HG03442 (cell line): ENCODE results near the gene DOCK2.
"Not testable (repeated sequence)": the region's sequence is repeated elsewhere in the genome, so short reads cannot be mapped to it uniquely, and the experiment has no call there.

Source experiments
- ATAC-seq: cut with Tn5 transposase; IDR thresholded peaks from one replicate; pipeline ENCODE4 v1.9.1; 2021; ENCODE audit warnings: mild to moderate bottlenecking, moderate library complexity; ENCODE audit not compliant: unreplicated experiment

DOCK2 gene

DNA sequence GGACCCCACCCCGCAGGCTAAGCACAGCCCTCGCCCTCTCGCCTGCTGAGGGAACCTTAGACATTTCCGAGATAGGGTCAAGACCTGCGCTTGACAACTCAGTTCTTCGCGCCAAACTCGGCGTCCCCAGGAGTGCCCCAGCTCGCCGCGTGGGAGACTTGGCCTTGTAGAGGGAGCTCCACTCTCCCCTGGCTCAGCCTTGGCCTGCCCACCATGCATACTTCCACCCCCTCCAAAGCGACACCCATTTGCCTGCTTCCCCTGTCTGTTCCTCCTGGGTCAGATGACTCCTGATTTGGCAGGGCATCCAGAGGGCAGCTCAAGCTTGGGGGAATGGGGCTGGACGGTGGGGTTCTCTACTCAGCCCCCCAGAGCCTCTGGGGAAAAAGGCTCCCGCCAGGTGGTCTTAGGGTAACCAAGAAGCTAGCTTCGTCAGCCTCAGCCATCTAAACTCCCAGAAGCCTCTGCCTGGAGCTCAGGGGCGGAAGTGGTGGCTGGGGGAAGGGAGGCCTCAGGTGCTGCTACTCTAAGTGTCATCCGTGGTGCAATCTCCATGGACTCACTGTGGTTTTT, 560 bp downstream of the DOCK2 start:
- peak; percentile 58 for ATAC-seq

DNA sequence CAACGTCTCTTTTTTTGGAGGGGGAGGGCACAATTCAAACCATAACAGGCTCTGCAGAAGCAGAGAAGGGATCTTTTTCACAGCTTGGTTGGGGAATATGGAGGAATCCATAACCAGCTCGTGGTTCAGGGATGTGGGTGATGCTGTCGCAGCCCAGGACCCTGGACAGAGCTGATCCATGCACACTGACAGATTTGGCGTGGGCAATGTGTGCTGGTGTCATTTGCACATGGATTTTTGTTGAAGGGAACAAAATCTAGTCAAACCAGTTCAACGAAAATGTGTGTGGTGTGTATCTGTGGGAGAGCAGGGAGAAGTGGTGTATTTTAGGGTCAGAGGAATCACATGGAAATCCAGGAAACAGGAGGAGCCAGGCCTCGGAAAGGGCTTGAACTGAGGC, 4.2 kb downstream of the DOCK2 start:
- no peak for ATAC-seq

DNA sequence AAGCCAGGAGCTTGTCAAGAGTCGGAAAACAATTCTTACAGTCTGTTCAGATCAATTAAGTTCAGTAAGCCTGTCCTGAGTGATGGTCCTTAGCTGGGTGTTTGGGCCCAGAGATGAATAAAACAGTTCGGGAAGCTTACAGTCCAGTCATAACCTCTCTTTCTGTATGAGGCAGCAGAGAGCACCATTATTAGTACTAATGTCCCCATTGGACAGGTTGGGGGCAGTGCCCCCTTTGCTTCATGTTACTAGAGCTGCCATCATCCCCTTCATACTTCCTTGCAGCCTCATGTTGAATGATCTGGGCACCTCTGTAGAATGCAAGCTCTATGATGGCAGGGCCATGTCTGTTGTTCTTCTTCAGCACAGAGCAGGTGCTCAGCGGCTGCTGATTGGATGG, 9.8 kb downstream of the DOCK2 start:
- ATAC-seq: peak; percentile 34

DNA sequence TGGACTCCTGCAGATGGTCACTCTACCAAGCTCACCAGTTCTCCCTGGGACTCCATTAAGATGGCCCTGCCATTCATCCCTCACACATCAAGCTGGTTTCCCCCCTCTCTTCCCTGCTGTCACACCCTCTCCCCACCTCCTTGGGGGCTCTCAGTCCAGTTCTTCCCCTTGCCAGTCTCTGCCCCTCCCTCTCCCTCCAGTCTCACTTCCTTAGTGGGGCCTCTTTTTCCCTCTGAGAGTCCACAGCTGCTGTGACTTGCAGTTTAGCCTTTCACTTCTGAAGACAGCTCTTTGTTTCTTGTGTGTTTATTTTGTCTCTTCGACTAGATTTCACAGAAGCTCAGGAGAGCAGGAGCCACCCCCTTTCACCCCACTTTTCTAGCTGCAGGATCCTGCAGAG, 10.5 kb downstream of the DOCK2 start:
- peak; percentile 34 for ATAC-seq

DNA sequence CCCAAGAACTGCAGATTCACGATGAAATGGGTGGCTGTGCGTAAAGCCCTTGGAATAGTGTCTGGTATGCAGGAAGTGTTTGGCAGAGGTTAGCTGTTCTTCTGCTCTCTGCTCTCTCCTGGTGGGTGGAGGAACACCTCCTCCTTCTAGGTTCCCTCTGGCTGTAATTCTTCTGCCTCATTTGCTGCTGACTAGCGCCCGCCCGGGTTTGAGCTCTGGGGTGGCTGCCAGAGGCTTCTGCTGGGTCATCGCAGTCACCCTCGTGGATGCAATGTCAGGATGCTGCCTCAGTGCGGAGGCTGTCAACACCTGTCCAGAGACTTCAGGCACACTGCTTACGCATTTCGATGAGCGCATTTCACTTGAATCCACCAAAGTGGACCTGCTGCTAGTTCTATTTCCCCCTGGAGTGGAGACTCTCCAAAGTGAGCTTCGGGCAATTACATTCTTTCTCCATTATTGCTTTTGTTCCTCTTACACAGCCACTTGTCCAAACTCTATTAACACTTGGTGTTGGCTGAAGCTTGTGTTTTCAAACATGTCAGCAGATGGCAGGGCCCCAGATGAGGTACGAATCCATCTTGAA, 11.7 kb downstream of the DOCK2 start:
- no peak for ATAC-seq

DNA sequence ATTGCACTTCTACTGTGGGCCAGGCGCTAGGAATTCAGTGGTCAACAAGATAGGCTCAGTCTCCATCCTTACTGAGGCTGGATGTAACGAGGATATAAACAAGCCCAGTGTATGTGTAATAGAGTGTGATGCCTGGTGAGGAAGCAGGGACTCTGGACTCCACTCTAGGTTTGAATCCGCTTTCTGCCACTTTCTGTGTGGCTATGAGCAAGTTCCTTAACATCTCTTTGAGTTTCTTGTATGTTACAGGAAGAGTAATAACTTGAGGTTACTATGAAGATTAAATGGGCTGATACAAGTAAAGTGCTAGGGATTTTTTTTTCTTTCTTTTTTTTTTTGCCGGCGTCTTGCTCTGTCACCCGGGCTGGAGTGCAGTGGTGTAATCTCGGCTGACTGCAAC, 12.4 kb downstream of the DOCK2 start:
- peak; percentile 25 for ATAC-seq

DNA sequence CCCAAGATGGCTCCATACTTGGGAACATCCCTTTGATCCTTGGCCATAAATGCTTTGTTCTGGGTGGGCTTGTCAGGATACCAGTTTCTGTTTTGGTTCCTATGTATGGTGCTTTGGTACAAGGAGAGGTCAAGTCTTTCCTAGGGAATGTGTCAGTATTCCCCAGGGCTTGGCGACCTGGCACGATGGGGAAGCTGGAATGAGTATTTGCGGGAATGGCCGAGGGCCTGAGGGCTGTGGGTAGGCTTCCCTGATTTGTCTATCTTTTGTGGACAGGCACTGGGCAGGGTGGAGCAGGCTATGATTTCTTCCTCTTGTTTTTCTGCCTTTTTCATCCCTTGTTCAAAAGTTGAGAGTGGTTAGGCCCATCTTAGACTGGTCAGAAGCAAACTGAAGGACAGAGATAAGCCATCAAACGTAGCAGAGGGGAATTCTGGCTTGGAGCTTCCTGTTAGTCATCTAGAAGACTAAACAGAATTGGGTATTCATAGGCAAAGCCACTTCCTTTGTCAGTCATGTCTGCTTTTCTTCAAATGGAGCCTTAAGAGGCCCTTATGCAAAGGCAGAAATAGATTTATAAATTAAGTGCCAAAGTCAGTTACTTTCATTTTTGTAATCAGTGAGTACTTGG, 13.7 kb downstream of the DOCK2 start:
- peak; percentile 52 for ATAC-seq

DNA sequence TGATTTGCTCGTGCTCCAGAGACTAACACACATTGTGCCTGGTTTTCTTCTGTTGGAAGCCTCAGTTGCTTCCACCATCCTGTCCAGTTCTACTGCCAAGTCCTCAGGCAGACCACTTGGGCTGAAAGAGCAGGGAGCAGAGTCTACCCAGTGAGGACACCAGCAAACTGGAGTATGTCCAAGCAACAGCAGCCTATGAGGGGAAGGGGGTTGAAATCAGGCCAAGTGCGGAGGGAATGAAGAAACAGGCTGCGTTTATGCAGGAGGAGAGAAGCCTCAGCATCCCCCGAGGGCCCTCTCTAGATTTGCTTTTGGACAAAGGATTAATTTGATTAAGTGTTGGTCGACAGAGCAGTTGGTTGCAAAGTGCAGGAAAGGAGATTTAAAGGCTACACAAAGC, 14.5 kb downstream of the DOCK2 start:
- no peak for ATAC-seq

DNA sequence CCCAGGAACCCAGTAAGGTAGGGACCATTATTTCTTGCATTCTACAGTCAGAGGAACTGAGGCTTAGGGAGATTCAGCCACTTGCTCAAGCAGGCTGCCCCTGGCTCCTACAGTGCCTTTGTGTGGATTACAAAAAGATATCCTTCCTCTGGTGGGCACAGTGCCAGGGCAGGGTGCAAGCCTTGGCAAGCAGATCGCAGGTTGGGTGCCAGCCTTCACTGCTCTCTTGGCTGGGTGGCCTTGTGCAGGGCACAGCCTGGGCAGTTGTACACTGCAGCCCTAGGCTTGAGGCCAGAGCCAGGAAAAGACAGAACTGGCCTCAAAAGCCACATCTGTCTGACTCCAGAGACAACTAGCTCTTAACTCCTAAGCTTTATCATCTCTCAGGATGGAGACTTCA, 15.0 kb downstream of the DOCK2 start:
- no peak for ATAC-seq

DNA sequence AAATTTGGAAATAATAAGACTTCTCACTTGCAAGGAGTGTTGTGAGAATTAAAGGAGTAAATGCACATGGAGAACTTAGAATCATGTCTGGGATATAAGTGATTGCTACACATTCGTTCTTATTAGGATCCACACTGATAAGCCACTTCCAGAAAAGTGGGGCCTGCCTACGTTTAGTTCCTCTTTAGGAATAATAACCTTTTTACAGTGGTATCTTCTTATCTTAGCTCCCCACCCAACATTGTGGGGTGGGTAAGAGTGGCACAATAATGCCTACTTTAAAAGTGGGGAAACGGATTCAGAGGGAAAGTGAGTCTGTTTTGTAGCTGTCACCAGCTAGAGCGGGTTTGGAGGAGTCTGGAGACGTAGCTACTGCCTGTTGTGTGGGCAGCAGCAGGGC, 16.0 kb downstream of the DOCK2 start:
- no peak for ATAC-seq

DNA sequence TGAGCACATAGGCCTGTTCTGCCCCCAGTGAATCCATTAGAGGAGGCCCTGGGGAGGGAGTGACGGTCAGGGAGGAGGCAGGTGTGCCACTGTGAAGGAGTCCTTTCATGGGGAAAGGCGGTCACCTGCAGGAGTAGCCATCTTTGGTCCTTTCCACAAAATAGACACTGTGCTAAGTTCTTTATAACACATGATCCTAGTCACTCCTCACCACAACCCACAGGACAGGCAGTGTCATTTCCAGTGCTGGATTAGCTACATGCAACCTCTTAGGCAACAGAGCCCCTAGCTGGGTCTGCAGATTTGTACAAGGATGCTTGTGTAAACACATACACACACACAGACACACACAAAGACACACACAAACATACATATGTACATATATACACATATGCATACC, 18.3 kb downstream of the DOCK2 start:
- no peak for ATAC-seq

DNA sequence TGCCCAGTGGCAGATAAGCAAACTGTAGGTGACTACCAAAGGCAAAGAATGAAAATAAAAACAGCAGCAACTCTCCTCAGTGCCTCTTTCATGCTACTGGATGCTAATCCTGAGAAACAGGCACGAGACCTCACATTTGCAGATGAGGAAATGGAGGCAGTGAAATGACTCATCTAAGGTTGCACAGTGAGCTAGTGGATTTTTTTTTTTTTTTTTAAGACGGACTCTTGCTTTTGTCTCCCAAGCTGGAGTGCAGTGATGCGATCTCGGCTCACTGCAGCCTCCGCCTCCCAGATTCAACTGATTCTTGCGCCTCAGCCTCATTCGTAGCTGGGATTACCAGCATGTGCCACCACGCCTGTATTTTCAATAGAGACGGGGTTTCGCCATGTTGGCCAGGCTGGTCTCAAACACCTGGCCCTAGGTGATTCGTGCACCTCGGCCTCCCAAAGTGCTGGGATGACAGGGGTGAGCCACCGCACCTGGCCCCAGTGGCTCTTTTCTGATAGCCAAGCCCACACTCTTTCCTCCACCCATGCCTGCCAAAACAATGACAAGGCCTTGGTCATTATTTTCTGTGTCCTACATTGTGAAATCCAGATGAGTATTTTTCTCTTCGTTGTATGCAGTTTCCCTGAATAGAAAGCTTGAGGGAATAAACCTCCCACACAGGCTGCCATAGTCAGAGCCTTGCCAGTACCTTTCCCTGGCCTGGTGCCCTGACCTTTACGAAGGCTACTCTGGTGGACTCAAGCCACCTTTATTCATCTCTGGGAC, 19.2 kb downstream of the DOCK2 start:
- ATAC-seq: peak; percentile 68

DNA sequence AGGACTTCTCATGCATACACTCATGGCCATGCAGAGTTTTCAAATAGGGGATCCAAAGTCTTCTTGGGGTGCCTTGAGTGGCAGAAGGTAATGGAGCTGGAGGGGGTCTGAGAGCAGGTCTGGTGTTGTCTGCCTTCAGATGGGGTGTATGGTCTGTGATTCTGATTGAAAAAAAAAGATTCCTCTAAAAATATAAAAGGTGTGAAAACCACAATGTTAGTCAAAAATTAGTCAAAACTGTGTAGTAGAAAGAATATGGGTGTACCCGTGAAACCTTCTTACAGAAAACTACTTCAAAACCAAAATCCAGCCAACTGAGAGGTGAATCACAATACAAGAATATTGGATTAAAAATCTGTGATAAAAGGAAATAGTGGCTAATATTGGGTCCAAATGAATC, 20.1 kb downstream of the DOCK2 start:
- peak; percentile 30 for ATAC-seq

DNA sequence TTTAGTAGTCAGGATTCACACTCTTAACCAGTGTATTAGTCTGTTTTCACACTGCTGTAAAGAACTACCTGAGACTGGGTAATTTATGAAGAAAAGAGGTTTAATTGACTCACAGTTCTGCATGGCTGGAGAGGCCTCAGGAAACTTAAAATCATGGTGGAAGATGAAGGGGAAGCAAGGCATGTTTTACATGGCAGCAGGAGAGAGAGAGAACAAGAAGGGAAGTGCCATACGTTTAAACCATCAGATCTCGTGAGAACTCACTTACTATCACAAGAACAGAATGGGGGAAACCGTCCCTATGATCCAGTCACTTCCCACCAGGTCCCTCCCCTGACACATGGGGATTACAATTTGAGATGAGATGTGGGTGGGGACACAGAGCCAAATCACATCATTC, 25.4 kb downstream of the DOCK2 start:
- not testable (repeated sequence) for ATAC-seq

DNA sequence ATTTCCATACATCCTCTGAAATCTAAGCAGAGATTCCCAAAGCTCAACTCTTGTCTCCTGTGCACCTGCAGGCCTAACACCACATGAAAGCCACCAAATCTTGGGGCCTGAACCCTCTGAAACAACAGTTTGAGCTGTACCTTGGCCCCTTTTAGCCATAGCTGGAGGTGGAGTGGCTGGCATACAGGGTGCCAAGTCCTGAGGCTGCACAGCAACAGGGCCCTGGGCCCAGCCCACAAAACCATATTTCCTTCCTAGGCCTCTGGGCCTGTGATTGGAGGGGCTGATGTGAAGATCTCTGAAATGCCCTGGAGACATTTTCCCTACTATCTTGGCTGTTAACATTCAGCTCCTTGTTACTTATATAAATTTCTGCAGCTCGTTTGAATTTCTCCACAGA, 26.5 kb downstream of the DOCK2 start:
- ATAC-seq: no peak

DNA sequence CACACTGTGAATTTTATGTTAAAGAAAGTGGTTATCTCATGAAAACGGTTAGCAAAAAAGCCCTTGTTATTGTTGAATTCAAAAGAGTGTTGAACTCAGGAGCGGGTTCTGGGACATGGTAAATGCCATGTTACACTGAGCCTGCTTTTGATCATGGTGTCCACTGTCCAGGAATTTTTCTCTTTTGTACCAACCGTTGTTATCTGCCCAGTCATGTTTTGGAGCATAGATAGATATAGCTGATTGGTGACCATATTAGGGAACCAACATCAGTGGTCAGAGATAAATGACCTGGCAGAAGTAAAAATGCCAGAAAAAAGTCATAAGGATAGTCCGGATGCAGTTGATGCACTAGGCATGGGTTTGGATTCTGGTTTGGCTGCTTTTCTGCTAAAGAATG, 29.3 kb downstream of the DOCK2 start:
- ATAC-seq: no peak

DNA sequence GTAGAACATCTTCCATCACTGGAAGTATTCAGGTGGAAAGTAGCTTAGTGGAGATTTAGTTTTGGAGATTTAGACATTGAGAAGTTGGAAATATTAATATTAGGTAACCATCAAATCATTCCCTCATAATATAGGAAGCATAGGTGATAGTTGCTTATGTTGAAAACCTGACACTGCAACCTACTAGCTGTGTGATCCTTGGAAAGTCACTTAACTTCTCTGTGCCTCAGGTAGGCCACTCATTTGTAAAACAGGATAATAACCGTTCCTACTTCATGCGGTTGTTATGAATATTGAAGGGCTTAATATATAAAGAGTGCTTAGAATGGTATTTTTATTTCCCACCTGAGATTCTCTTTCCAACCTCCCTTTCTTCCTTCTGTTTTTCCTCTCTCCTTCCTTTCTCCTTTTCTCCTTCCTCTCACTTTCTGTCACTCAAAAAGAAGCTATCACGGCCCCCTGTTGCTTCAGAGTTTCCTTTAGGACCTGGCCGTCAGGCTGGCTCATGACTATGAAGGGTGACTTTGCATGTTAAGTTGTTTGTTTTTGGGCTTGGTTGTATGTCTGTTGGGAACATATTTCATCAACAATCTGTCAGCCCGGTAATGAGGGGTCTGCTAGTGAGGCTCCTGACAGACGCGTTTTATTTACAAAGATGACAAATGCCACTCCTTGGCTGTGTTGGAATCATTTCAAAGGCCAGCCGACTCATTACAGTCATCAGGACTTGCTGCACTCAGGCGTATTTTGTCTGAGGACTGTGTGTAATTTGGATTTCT, 31.0 kb downstream of the DOCK2 start:
- no peak for ATAC-seq

DNA sequence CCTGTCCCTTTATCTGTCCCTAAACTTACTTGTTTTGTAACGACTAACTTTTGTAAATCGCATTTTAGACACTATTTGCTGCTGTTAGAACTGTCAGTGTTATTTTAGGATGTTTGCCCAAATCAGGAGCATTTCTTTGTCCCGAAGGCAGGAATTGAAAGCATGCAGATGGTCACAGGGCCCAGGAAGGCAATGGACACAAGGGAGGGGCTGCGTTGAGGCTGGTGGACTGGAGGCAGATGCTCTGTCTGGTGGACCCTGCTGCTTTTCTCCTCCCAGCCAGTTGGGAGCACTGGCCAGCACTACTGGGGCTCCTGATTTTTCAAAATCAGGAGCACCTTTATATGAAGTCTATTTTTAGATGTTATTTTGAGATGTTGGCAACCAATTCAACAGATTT, 31.7 kb downstream of the DOCK2 start:
- ATAC-seq: no peak

DNA sequence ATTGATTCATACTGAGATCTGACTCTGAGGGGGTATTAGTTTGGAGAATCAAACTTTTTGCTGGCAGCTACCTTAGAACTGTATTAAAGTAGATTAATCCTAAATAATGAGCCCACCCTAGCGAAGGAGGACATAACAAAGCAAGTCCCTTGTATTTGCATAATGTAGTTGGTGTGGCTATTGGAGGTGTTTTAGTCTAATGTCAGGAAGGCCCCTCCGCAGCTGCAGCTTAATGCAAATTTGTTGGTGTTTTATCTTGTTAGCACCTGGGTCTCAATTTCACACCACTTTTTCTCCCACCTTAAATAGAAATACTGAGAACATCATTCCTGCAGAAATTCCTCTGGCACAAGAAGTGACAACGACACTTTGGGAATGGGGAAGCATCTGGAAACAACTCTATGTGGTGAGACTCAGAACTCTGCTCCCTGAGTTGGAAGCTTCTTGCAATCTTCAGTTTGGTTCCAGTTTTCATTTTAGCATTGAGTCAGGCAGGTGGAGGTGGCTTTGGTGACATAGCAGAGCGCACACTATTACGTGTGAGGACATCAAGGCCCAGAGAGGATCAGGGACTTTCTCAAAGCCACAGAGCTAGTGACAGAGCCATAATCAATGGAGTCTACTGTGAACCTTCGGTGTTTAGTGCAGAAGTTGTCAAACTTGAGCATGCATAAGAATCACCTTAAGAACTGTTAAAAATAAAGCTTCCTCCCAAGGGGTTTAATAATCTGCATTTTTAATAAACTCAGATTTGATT, 33.9 kb downstream of the DOCK2 start:
- ATAC-seq: peak; percentile 99

DNA sequence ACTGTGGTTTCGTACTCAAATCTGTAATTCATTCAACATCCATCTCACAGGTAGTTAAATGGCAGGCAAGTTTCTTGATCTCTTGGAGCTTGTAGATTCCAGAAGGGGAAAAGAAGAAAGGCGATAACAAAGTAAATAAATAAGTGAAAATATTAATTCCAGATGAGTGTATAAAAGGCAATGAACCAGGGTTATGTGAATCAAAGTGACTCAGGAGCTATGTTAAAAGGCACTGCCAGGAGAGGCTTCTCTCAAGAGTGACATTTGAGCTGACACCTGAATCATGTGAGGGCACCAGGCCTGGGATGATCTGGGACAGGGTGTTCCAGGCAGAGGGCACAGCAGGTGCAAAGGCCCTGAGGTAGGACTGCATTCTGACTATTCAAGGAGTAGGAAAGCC, 45.0 kb downstream of the DOCK2 start:
- ATAC-seq: no peak

DNA sequence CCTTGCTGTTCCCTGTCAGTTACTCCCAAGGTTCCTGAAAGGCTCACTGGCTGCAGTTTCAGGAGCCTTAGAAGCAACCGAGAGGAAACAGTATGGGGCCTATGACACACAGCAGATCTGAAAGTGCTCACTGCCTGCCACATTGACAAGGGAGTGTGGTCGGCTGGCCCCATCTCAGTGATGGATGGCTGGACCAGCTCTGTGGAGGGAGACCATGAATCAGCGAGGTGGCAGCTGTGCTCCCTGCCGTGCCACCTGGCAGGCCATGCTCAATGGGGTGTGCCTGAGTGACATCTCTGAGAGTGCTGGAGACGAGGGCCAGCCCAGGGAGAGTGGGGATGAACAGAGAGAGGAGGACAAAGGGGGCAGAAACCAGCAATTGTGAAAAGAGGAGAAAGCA, 49.1 kb downstream of the DOCK2 start:
- ATAC-seq: peak; percentile 98
